A673 (cell line): ENCODE results near the gene NRXN3.

Source experiments
- EZH2 ChIP-seq: fragments of 200-600 bp; sonication (generic); IDR thresholded peaks from 2 replicates; pipeline ENCODE4 v1.6.1; 2017; ENCODE audit warnings: borderline replicate concordance, low read depth, mild to moderate bottlenecking, mixed read lengths, antibody characterized with exemption, low read length; ENCODE audit not compliant: poor library complexity, severe bottlenecking
- TF ChIP-seq, protein P1 (sequence below): fragments of 300-800, 200-600 bp; sonication (generic); conservative IDR thresholded peaks from 2 replicates; pipeline ENCODE4 v1.5.1; 2017; ENCODE audit warnings: low read depth, mild to moderate bottlenecking, antibody characterized with exemption, low read length, moderate library complexity, mixed read lengths

DNA sequence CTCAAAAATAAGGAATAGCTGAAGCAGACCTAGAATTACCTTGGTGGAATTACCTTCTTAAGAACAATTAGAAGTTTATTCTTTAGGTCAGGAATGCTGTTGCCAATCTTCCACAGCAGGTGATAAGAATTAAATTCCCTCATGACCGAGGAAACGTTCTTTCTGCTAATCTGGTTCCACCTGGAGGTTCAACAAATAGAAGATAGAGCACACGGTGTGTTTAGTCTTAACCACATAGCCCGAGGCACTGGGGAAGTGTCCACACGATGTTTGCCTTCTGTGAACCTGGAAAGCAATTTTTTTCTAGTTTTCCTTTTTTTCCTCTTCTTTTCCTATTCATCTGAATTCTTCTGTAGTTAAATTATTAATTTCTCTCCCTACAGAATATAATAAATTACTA lies 906.9 kb downstream of the NRXN3 start:
- TF ChIP-seq, protein P1, sequence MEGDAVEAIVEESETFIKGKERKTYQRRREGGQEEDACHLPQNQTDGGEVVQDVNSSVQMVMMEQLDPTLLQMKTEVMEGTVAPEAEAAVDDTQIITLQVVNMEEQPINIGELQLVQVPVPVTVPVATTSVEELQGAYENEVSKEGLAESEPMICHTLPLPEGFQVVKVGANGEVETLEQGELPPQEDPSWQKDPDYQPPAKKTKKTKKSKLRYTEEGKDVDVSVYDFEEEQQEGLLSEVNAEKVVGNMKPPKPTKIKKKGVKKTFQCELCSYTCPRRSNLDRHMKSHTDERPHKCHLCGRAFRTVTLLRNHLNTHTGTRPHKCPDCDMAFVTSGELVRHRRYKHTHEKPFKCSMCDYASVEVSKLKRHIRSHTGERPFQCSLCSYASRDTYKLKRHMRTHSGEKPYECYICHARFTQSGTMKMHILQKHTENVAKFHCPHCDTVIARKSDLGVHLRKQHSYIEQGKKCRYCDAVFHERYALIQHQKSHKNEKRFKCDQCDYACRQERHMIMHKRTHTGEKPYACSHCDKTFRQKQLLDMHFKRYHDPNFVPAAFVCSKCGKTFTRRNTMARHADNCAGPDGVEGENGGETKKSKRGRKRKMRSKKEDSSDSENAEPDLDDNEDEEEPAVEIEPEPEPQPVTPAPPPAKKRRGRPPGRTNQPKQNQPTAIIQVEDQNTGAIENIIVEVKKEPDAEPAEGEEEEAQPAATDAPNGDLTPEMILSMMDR, result no peak
- no peak for TF ChIP-seq EZH2
